ENCODE results near the gene EGLN1. TPM values are rescaled to one million over a fixed set of nuclear protein-coding genes. Genes with fewer than 3 reads are reported as not detected.

The EGLN1 gene
- polyA plus RNA-seq, 1 of the 3 experiments (the other 2 are of a cell fraction): 10.7 TPM

DNA sequence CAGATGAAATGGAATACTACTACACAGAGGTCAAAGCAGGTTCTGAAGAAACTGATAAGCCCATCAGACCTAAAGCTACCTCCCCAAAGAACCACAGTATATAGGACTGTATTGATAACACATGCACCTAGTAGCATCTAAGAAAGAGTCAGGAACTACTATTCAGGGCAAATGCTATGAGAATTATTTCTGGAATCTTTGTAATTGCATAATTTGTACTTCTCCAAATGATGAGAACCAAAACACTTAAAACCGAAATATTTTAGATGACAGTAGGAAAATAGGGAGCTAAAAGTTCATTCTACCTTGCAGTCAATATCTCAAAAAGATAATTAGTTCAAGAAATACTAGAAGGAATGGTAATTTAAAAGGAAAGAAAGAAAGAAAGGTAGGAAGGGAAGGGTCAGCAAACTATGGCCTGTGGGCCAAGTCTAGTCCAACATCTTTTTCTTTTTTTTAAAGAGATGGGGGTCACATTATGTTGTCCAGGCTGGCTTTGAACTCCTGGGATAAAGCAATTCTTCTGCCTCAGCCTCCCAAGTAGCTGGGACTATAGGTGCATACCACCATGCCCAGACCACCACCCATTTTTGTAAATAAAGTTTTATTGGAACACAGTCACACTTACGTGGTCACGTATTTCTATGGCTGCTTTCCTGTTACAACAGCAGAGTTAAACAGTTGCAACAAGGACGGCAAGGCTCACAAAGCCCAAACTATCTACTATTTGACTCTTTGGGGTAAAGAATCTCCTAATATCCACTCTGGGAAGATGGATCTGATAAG is 24.0 kb downstream of the EGLN1 start:
- Histone ChIP-seq H3K9me3 (no peaks in the 10 kb centered on the region), H3F3A (replicated peaks; ENCODE audit: insufficient read depth) (peaks cover 35% of the 10 kb centered on the region), H3K9ac (no peak overlapping the region), H3K79me2 (ENCODE audit: insufficient read depth) (peaks cover 82% of the 10 kb centered on the region), H3K4me3 (ENCODE audit: low read depth in 2 of 2, low read length in 1 of 2) (no peak overlapping the region), H2AFZ (ENCODE audit: low read depth) (no peak overlapping the region), H3K4me2 (no peak overlapping the region), H3K4me1 (ENCODE audit: control insufficient read depth in 1 of 2, insufficient read depth in 2 of 2, low read depth in 1 of 2, low read length in 1 of 2) (peaks cover 9 to 21% of the 10 kb centered on the region in 2 experiments), H3K36me3 (replicated peaks in 1 of 2; ENCODE audit: control insufficient read depth in 1 of 2, insufficient read depth in 2 of 2, low read length in 1 of 2) (peaks cover 0 to 3% of the 10 kb centered on the region in 2 experiments), H4K20me1 (ENCODE audit: insufficient read depth) (no peaks in the 10 kb centered on the region), H3K27ac (ENCODE audit: low read depth in 2 of 2, low read length in 1 of 2) (peak overlapping the region in 1 of 2 experiments; percentile 99; a peak in 2 of 4 replicates), H3K9me2 (no peaks in the 10 kb centered on the region), H3K27me3 (ENCODE audit: insufficient read depth) (no peaks in the 10 kb centered on the region)
- TF ChIP-seq RCOR1 (IDR thresholded peaks at IDR 0.05; ENCODE audit: low read length) (no peak), SMC3 (IDR thresholded peaks at IDR 0.05; ENCODE audit: low read depth, low read length) (no peak), ELF1 (IDR thresholded peaks at IDR 0.05) (no peak), SIN3A (IDR thresholded peaks at IDR 0.05; ENCODE audit: borderline replicate concordance, low read depth, low read length) (no peak), POLR2AphosphoS5 (IDR thresholded peaks at IDR 0.05; ENCODE audit: low read depth, low read length) (no peak), GATA2 (CRISPR knock-in tag; IDR thresholded peaks at IDR 0.05) (no peak)
- no peak for DNase-seq
- CTCF ChIA-PET: interaction anchor here (0.5 to 1.5 kb wide), 2 partner anchors 10 to 35 kb away, joined by 3 to 4 read pairs; no protein-coding TSS in a partner anchor
- POLR2A ChIA-PET: interaction anchor here (1.0 kb wide), 1 partner anchor 203 kb away, joined by 3 read pairs; no protein-coding TSS in a partner anchor
- 93% methylated on average over 4 of the region's 4 CpGs for WGBS (ENCODE audit: low lambda C conversion rate)

- Histone ChIP-seq H4K20me1 (ENCODE audit: insufficient read depth) (no peaks in the 10 kb centered on the region), H3K4me2 (peak overlapping the region; percentile 70), H3K79me2 (ENCODE audit: insufficient read depth) (peaks cover 82% of the 10 kb centered on the region), H3K4me3 (ENCODE audit: low read depth in 2 of 2, low read length in 1 of 2) (0 out of 4 replicates have a peak overlapping the region, but pooled peaks of 1 of the 2 experiments have one; percentile 35), H3K9me3 (no peaks in the 10 kb centered on the region), H3K27me3 (ENCODE audit: insufficient read depth) (no peaks in the 10 kb centered on the region), H3K4me1 (ENCODE audit: control insufficient read depth in 1 of 2, insufficient read depth in 2 of 2, low read depth in 1 of 2, low read length in 1 of 2) (peaks cover 12 to 26% of the 10 kb centered on the region in 2 experiments), H3K36me3 (replicated peaks in 1 of 2; ENCODE audit: control insufficient read depth in 1 of 2, insufficient read depth in 2 of 2, low read length in 1 of 2) (peaks cover 0 to 3% of the 10 kb centered on the region in 2 experiments), H3K9ac (peak overlapping the region; percentile 78; the same call in 1 of the 2 replicates), H3F3A (replicated peaks; ENCODE audit: insufficient read depth) (peaks cover 39% of the 10 kb centered on the region), H3K9me2 (no peaks in the 10 kb centered on the region), H2AFZ (ENCODE audit: low read depth) (no peak overlapping the region), H3K27ac (ENCODE audit: low read depth in 2 of 2, low read length in 1 of 2) (peak overlapping the region; percentile 12 to 99; a peak in 3 of 4 replicates)
- no peak for TF ChIP-seq CTCF (IDR thresholded peaks at IDR 0.05)
- TF ChIP-seq, protein P1, sequence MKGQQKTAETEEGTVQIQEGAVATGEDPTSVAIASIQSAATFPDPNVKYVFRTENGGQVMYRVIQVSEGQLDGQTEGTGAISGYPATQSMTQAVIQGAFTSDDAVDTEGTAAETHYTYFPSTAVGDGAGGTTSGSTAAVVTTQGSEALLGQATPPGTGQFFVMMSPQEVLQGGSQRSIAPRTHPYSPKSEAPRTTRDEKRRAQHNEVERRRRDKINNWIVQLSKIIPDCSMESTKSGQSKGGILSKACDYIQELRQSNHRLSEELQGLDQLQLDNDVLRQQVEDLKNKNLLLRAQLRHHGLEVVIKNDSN (IDR thresholded peaks at IDR 0.05; ENCODE audit: borderline replicate concordance, low read depth): no peak
- TF ChIP-seq PBX3 (IDR thresholded peaks at IDR 0.05): peak; percentile 59
- TF ChIP-seq FOSL2 (IDR thresholded peaks at IDR 0.05; ENCODE audit: borderline replicate concordance, low read depth): peak; percentile 27; the same call in 1 of the 2 replicates
- no peak for TF ChIP-seq FOXJ3 (CRISPR knock-in tag; IDR thresholded peaks at IDR 0.05)
- TF ChIP-seq USF2 (IDR thresholded peaks at IDR 0.05; ENCODE audit: borderline replicate concordance, low read depth, low read length): no peak
- TF ChIP-seq, protein P2, sequence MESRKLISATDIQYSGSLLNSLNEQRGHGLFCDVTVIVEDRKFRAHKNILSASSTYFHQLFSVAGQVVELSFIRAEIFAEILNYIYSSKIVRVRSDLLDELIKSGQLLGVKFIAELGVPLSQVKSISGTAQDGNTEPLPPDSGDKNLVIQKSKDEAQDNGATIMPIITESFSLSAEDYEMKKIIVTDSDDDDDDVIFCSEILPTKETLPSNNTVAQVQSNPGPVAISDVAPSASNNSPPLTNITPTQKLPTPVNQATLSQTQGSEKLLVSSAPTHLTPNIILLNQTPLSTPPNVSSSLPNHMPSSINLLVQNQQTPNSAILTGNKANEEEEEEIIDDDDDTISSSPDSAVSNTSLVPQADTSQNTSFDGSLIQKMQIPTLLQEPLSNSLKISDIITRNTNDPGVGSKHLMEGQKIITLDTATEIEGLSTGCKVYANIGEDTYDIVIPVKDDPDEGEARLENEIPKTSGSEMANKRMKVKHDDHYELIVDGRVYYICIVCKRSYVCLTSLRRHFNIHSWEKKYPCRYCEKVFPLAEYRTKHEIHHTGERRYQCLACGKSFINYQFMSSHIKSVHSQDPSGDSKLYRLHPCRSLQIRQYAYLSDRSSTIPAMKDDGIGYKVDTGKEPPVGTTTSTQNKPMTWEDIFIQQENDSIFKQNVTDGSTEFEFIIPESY (IDR thresholded peaks at IDR 0.05; ENCODE audit: borderline replicate concordance, low read depth): no peak
- TF ChIP-seq JUND (IDR thresholded peaks at IDR 0.05): 0 out of 2 replicates have a peak, but pooled peaks have one; percentile 10
- POLR2A ChIA-PET: no interaction called here
- DNase-seq: no peak
- CTCF ChIA-PET: no interaction called here
- 59% methylated on average over 2 of the region's 2 CpGs for WGBS (ENCODE audit: low lambda C conversion rate)
These were observed 25.4 kb downstream of the EGLN1 start for GRCh38 chr1:231396643-231397042.

Measured in SK-N-SH (cell line).